ENCODE results near the gene ESYT1. TPM values are rescaled to one million over a fixed set of nuclear protein-coding genes. Genes with fewer than 3 reads are reported as not detected.

Gene ESYT1
- total and polyA plus RNA-seq, 5 donors = 29.1 to 38.5 (median 32.1) TPM

GRCh38 chr12:56082967-56083366 is 45.1 kb upstream of the ESYT1 start:
- DNase-seq (peak; percentile 31 to 57 (median 51)), ATAC-seq (no peak)
- Histone ChIP-seq H3K4me1 (ENCODE audit: control insufficient read depth, insufficient read depth, low read length) (peaks cover 4% of the 10 kb centered on the region), H3K4me3 (ENCODE audit: low read length) (no peak overlapping the region), H3K27me3 (ENCODE audit: control insufficient read depth, insufficient read depth) (no peaks in the 10 kb centered on the region), H3K27ac (ENCODE audit: low read length) (no peak overlapping the region), H3K9me3 (ENCODE audit: control insufficient read depth, low read length) (no peaks in the 10 kb centered on the region)
- WGBS = 50% methylated on average over 3 of the region's 3 CpGs
- intact Hi-C loops (cut with DNase I) = no loop called here

GRCh38 chr12:56084958-56085543 is 43.0 kb upstream of the ESYT1 start:
- intact Hi-C loops (cut with DNase I) = no loop called here
- Histone ChIP-seq H3K9me3 (ENCODE audit: control insufficient read depth, low read length) (no peaks in the 10 kb centered on the region), H3K27me3 (ENCODE audit: control insufficient read depth, insufficient read depth) (no peaks in the 10 kb centered on the region), H3K4me3 (ENCODE audit: low read length) (no peak overlapping the region), H3K4me1 (ENCODE audit: control insufficient read depth, insufficient read depth, low read length) (peaks cover 4% of the 10 kb centered on the region), H3K27ac (ENCODE audit: low read length) (no peak overlapping the region)
- WGBS = 86% methylated on average over 15 of the region's 15 CpGs
- no peak for ATAC-seq
- no peak for DNase-seq

DNA sequence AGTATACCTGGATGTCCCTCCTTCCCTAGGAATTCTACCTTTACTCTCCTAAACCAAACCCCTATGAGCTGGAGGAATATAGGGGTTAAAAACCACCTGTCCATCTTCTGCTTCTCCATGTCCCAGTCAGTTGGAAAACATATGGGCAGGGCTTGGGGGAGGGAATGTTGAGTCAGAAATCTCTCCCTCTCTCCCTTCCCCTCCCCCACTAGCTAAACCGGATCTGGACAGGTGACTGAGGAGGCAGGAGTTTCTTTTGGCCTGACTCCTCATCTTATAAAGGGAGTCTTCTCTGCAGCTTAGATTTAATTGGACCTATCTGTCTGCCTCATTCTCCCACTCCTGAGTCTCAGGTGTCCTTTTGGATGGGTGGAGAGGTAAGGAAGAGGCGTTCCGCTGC is 42.0 kb upstream of the ESYT1 start:
- no peaks in the 10 kb centered on the region for H3K9me3 ChIP-seq (ENCODE audit: control insufficient read depth, low read length)
- no peaks in the 10 kb centered on the region for H3K27me3 ChIP-seq (ENCODE audit: control insufficient read depth, insufficient read depth)
- no peak for DNase-seq
- intact Hi-C loops (cut with DNase I) = no loop called here
- WGBS = 85% methylated on average over 3 of the region's 3 CpGs
- no peaks in the 10 kb centered on the region for H3K4me1 ChIP-seq (ENCODE audit: control insufficient read depth, insufficient read depth, low read length)
- H3K27ac ChIP-seq (ENCODE audit: low read length) = no peak overlapping the region
- ATAC-seq = no peak
- no peak overlapping the region for H3K4me3 ChIP-seq (ENCODE audit: low read length)

- Histone ChIP-seq H3K9me3 (ENCODE audit: control insufficient read depth, low read length) (no peaks in the 10 kb centered on the region), H3K27me3 (ENCODE audit: control insufficient read depth, insufficient read depth) (no peaks in the 10 kb centered on the region), H3K4me1 (ENCODE audit: control insufficient read depth, insufficient read depth, low read length) (no peaks in the 10 kb centered on the region), H3K4me3 (ENCODE audit: low read length) (no peak overlapping the region), H3K27ac (ENCODE audit: low read length) (no peak overlapping the region)
- no peak for ATAC-seq
- DNase-seq = no peak
- 82% methylated on average over 6 of the region's 6 CpGs for WGBS
- intact Hi-C loops (cut with DNase I) = no loop called here
Measured at GRCh38 chr12:56086608-56087007, 41.5 kb upstream of the ESYT1 start.

DNA sequence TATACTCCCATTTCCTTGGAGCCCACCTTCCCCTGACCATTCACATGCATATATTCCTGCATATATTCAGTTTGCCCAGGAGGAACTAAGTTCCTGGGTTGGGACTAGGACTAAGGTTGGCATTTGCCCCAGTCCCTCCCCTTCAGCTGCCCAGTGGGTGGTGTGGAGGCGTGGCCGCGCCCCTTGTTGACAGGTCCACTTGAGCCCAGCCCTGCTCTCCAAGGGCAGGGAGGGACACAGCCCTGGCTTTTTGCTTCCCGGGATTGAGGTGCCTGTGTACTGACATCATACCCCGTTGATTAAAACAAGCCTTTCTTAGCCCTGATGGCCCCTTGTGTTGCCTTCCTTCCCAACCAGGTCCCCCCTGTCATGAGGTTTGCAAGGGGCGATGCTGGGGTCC is 40.8 kb upstream of the ESYT1 start:
- intact Hi-C loops (cut with DNase I) = no loop called here
- peak; percentile 84 to 92 (median 91) for DNase-seq
- no peak overlapping the region for H3K4me3 ChIP-seq (ENCODE audit: low read length)
- no peak overlapping the region for H3K27ac ChIP-seq (ENCODE audit: low read length)
- no peaks in the 10 kb centered on the region for H3K4me1 ChIP-seq (ENCODE audit: control insufficient read depth, insufficient read depth, low read length)
- WGBS = 63% methylated on average over 6 of the region's 6 CpGs
- ATAC-seq = peak; percentile 84 to 93
- no peaks in the 10 kb centered on the region for H3K9me3 ChIP-seq (ENCODE audit: control insufficient read depth, low read length)
- H3K27me3 ChIP-seq (ENCODE audit: control insufficient read depth, insufficient read depth) = no peaks in the 10 kb centered on the region

DNA sequence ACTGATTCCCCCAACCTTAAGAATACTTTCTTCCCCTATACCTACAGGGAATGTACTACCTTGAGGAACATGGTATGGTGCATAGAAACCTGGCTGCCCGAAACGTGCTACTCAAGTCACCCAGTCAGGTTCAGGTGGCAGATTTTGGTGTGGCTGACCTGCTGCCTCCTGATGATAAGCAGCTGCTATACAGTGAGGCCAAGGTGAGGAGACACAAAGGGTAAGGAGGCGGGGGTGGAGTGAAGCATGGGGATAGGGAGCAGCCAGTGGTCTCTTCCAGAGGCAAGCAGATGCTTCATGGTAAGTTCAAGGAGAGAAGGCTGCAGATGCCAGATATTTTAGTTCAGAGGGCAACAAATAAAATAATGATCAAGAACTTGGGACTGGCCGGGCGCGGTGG is 30.3 kb upstream of the ESYT1 start:
- no peaks in the 10 kb centered on the region for H3K9me3 ChIP-seq (ENCODE audit: control insufficient read depth, low read length)
- no peak for DNase-seq
- no peak overlapping the region for H3K27ac ChIP-seq (ENCODE audit: low read length)
- H3K27me3 ChIP-seq (ENCODE audit: control insufficient read depth, insufficient read depth) = no peaks in the 10 kb centered on the region
- H3K4me3 ChIP-seq (ENCODE audit: low read length) = no peak overlapping the region
- WGBS = 89% methylated on average over 6 of the region's 6 CpGs
- H3K4me1 ChIP-seq (ENCODE audit: control insufficient read depth, insufficient read depth, low read length) = no peaks in the 10 kb centered on the region
- intact Hi-C loops (cut with DNase I) = no loop called here
- no peak for ATAC-seq

DNA sequence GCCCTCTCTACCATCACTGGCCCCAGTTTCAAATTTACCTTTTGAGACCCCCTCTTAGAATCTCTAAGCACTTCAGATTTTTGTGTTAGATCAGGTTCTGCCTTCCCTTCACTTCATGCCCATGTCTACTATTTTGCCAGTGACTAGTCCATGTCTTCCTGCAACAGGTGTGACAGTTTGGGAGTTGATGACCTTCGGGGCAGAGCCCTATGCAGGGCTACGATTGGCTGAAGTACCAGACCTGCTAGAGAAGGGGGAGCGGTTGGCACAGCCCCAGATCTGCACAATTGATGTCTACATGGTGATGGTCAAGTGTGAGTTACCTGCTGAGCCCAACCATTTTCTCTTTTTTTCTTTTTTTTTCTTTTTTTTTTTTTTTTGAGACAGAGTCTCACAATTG is 29.5 kb upstream of the ESYT1 start:
- no peak overlapping the region for H3K4me3 ChIP-seq (ENCODE audit: low read length)
- intact Hi-C loops (cut with DNase I) = no loop called here
- no peak overlapping the region for H3K27ac ChIP-seq (ENCODE audit: low read length)
- no peaks in the 10 kb centered on the region for H3K9me3 ChIP-seq (ENCODE audit: control insufficient read depth, low read length)
- DNase-seq (no peak), ATAC-seq (no peak)
- WGBS = 83% methylated on average over 3 of the region's 3 CpGs
- H3K4me1 ChIP-seq (ENCODE audit: control insufficient read depth, insufficient read depth, low read length) = no peaks in the 10 kb centered on the region
- no peaks in the 10 kb centered on the region for H3K27me3 ChIP-seq (ENCODE audit: control insufficient read depth, insufficient read depth)

DNA sequence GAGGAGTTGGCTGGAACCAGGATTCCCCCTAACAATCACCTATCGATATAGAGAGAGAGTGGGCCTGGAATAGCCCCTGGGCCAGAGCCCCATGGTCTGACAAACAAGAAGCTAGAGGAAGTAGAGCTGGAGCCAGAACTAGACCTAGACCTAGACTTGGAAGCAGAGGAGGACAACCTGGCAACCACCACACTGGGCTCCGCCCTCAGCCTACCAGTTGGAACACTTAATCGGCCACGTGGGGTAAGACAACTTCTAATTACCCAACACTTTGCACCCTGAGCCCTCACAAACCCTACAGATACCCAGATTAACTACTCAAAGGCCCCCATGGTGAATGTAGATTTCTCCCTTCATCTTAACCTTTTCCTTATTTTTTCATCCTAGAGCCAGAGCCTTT is 28.3 kb upstream of the ESYT1 start:
- DNase-seq (no peak), ATAC-seq (no peak)
- H3K9me3 ChIP-seq (ENCODE audit: control insufficient read depth, low read length) = no peaks in the 10 kb centered on the region
- no peaks in the 10 kb centered on the region for H3K4me1 ChIP-seq (ENCODE audit: control insufficient read depth, insufficient read depth, low read length)
- H3K27ac ChIP-seq (ENCODE audit: low read length) = no peak overlapping the region
- intact Hi-C loops (cut with DNase I) = no loop called here
- no peaks in the 10 kb centered on the region for H3K27me3 ChIP-seq (ENCODE audit: control insufficient read depth, insufficient read depth)
- WGBS = 87% methylated on average over 4 of the region's 4 CpGs
- H3K4me3 ChIP-seq (ENCODE audit: low read length) = no peak overlapping the region

DNA sequence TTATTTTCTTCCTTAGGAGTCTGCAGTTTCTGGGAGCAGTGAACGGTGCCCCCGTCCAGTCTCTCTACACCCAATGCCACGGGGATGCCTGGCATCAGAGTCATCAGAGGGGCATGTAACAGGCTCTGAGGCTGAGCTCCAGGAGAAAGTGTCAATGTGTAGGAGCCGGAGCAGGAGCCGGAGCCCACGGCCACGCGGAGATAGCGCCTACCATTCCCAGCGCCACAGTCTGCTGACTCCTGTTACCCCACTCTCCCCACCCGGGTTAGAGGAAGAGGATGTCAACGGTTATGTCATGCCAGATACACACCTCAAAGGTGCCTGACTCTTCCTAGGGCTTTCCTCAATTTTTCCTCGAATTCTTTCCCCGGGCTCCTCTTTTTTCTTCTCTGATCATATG is 27.0 kb upstream of the ESYT1 start:
- no peaks in the 10 kb centered on the region for H3K9me3 ChIP-seq (ENCODE audit: control insufficient read depth, low read length)
- intact Hi-C loops (cut with DNase I) = no loop called here
- no peak for ATAC-seq
- H3K27ac ChIP-seq (ENCODE audit: low read length) = no peak overlapping the region
- no peaks in the 10 kb centered on the region for H3K27me3 ChIP-seq (ENCODE audit: control insufficient read depth, insufficient read depth)
- no peak for DNase-seq
- H3K4me1 ChIP-seq (ENCODE audit: control insufficient read depth, insufficient read depth, low read length) = no peaks in the 10 kb centered on the region
- 83% methylated on average over 14 of the region's 14 CpGs for WGBS
- H3K4me3 ChIP-seq (ENCODE audit: low read length) = no peak overlapping the region

DNA sequence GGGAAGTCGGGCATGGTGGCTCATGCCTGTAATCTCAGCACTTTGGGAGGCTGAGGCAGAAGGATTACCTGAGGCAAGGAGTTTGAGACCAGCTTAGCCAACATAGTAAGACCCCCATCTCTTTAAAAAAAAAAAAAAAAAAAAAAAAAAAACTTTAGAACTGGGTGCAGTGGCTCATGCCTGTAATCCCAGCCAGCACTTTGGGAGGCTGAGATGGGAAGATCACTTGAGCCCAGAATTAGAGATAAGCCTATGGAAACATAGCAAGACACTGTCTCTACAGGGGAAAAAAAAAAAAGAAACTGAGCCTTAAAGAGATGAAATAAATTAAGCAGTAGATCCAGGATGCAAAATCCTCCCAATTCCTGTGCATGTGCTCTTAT is 25.4 kb upstream of the ESYT1 start:
- Histone ChIP-seq H3K9me3 (ENCODE audit: control insufficient read depth, low read length) (no peaks in the 10 kb centered on the region), H3K4me3 (ENCODE audit: low read length) (no peak overlapping the region), H3K27me3 (ENCODE audit: control insufficient read depth, insufficient read depth) (no peaks in the 10 kb centered on the region), H3K27ac (ENCODE audit: low read length) (no peak overlapping the region), H3K4me1 (ENCODE audit: control insufficient read depth, insufficient read depth, low read length) (no peaks in the 10 kb centered on the region)
- DNase-seq (no peak), ATAC-seq (no peak)
- intact Hi-C loops (cut with DNase I) = no loop called here
- 72% methylated on average over 1 of the region's 1 CpG for WGBS

GRCh38 chr12:56103066-56103711 is 24.9 kb upstream of the ESYT1 start:
- Histone ChIP-seq H3K4me3 (ENCODE audit: low read length) (peak overlapping the region; percentile 83), H3K27me3 (ENCODE audit: control insufficient read depth, insufficient read depth) (no peaks in the 10 kb centered on the region), H3K27ac (ENCODE audit: low read length) (no peak overlapping the region), H3K4me1 (ENCODE audit: control insufficient read depth, insufficient read depth, low read length) (no peaks in the 10 kb centered on the region), H3K9me3 (ENCODE audit: control insufficient read depth, low read length) (no peaks in the 10 kb centered on the region)
- intact Hi-C loops (cut with DNase I) = no loop called here
- no peak for ATAC-seq
- DNase-seq = no peak
- WGBS = 49% methylated on average over 6 of the region's 6 CpGs

DNA sequence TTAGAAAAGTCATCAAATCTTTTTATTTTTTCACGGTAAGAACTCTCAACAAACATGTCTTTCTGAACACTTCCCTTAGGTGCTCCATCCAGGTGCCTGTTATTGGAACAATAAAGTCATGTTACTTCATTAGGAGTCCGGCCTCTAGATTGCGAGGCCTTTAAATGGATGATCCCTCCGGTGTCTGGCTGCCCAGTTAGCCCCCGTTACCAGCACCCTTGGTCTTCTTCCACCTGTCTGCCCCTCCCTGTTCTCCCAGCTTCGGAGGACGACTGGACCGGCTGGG is 24.3 kb upstream of the ESYT1 start:
- intact Hi-C loops (cut with DNase I) = no loop called here
- 2% methylated on average over 8 of the region's 8 CpGs for WGBS
- Histone ChIP-seq H3K4me3 (ENCODE audit: low read length) (peak overlapping the region; percentile 83), H3K27me3 (ENCODE audit: control insufficient read depth, insufficient read depth) (no peaks in the 10 kb centered on the region), H3K4me1 (ENCODE audit: control insufficient read depth, insufficient read depth, low read length) (no peaks in the 10 kb centered on the region), H3K27ac (ENCODE audit: low read length) (peak overlapping the region; percentile 88), H3K9me3 (ENCODE audit: control insufficient read depth, low read length) (no peaks in the 10 kb centered on the region)
- DNase-seq (no peak), ATAC-seq (no peak)

All from right cardiac atrium (tissue), 5 donors.